SIG-M5 treated with dmso at 0.1 percent for 504 hours (cell line): ENCODE measurements around the gene TRIM4.

Experiments
- DNase-seq: peaks from one replicate; lab custom pipeline; 2025; ENCODE audit not compliant: unreplicated experiment; lab: John Stamatoyannopoulos, UW

Gene TRIM4

GRCh38 chr7:99848420-99849216 lies 70.7 kb downstream of the TRIM4 start:
- DNase-seq = no peak

DNA sequence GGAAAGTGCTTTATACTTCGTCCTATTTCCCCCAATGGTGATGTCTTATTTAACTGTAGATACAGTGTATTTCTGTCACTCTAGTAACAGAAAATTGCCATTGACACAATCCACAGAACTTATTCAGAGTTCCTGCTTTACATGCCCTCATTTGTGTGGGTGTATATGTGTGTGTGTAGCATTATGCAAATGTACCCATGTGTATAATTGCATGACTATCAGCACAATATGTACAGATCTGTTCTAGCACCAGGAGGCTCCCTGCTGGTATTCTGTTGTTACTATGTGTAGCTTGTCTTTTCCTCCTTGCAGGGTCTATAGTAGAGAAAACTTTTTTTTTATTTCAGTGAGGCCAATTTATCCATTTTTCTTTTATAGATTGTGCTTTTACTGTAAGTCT lies 75.0 kb downstream of the TRIM4 start:
- no peak for DNase-seq

GRCh38 chr7:99843808-99844207 lies 75.5 kb downstream of the TRIM4 start:
- DNase-seq = no peak

- no peak for DNase-seq
Observed at GRCh38 chr7:99842926-99843325, 76.4 kb downstream of the TRIM4 start.
